ENCODE measurements around the gene MEPCE. TPM values are rescaled to one million over a fixed set of nuclear protein-coding genes. Genes with fewer than 3 reads are reported as not detected.

Gene MEPCE
- total and polyA plus RNA-seq, 9 of the 15 experiments (the other 6 are each of a cell fraction or from before 2014, with no cell fraction given): 10.9 to 76.3 (median 44.1) TPM

DNA sequence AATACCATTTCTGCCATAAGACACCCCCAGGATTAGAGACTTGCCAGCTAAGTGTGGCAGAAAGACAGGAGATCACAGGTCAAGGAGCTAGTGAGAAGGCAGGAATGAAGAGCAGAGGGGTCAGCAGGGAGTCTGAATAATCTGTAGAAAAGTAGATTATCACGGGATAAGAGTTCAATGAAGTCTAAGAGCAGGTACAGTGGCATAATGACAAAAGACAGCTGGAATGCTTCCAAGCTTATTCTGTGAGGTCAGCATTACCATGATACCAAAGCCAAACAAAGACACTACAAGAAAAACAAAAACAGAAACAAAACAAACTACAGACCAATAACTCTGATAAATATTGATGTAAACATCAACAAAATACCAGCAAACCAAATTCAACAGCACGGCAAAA lies 35.6 kb upstream of the MEPCE start:
- no peak overlapping the region for H3K4me2 ChIP-seq (ENCODE audit: insufficient read depth, low read length)
- POLR2A ChIA-PET: interaction anchor here (1.0 kb wide), 2 partner anchors 9 to 14 kb away, joined by 3 to 4 read pairs; no protein-coding TSS in a partner anchor

DNA sequence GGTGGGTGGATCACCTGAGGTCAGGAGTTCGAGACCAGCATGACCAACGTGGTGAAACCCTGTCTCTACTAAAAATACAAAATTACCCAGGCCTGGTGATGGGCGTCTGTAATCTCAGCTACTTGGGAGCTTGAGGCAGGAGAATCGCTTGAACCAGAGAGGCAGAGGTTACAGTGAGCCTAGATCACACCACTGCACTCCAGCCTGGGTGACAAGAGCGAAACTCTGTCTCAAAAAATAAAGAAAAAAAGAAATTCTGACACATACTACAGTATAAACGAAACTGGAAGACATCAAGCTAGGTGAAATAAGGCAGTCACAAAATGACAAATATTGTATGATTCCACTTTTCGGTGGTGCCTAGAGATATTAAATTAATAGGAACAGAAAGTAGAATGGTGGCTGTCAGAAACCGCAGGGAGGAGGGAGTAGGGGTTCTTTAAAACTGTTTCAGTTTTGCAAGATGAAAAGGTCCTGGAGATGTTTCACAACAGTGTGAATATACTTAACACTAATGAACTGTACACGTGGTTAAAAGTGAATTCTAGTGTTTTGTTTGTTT lies 33.1 kb upstream of the MEPCE start:
- no peak overlapping the region for H3K9ac ChIP-seq (ENCODE audit: insufficient read depth in 1 of 2, low read depth in 2 of 2, low read length in 2 of 2)
- H3K4me2 ChIP-seq (ENCODE audit: insufficient read depth, low read length): no peak overlapping the region
- BruUV-seq (replicated peaks): no TSS peak
- H3K9me1 ChIP-seq (ENCODE audit: control insufficient read depth, insufficient read depth, low read length): no peaks in the 10 kb centered on the region
- CTCF ChIA-PET (ENCODE audit: low intra/inter-chr PET ratio): no interaction called here
- no peaks in the 10 kb centered on the region for H3K9me3 ChIP-seq (replicated peaks; ENCODE audit: control insufficient read depth, insufficient read depth, low read depth, low read length)
- H4K20me1 ChIP-seq (replicated peaks; ENCODE audit: control insufficient read depth, insufficient read depth, low read length): no peaks in the 10 kb centered on the region
- H3K4me3 ChIP-seq: no peak overlapping the region
- ATAC-seq: no peak
- DNase-seq (ENCODE audit: extremely low read depth in 1 of 4, low spot score in 3 of 4): no peak
- peaks cover 0 to 14% of the 10 kb centered on the region in 2 experiments; a peak in 2 of 5 replicates for H3K4me1 ChIP-seq (replicated peaks in 1 of 2; ENCODE audit: control insufficient read depth in 2 of 2, insufficient read depth in 2 of 2, low read length in 2 of 2)
- in situ Hi-C loops (cut with MboI) (no loop called here), intact Hi-C loops (cut with micrococcal nuclease) (no loop called here)
- no peak for FAIRE-seq
- POLR2A ChIA-PET: interaction anchor here (1.5 kb wide), 1 partner anchor 10 kb away, joined by 4 read pairs; no protein-coding TSS in a partner anchor
- H3K36me3 ChIP-seq (ENCODE audit: control insufficient read depth, insufficient read depth, low read length): no peaks in the 10 kb centered on the region
- 16% methylated on average over 9 of the region's 9 CpGs for WGBS (ENCODE audit: insufficient coverage, low coverage, missing lambda C conversion rate)
- H3K27ac ChIP-seq (ENCODE audit: extremely low read depth, low read depth, low read length): no peak overlapping the region
- TF ChIP-seq, protein P1, sequence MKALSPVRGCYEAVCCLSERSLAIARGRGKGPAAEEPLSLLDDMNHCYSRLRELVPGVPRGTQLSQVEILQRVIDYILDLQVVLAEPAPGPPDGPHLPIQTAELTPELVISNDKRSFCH (CRISPR knock-in tag; IDR thresholded peaks at IDR 0.05): no peak
- TF ChIP-seq, protein P1 (tag; IDR thresholded peaks at IDR 0.05): no peak
- TF ChIP-seq CEBPB (tag; IDR thresholded peaks at IDR 0.05): peak; percentile 56
- no peak overlapping the region for H2AFZ ChIP-seq (ENCODE audit: low read depth, low read length)
- no peaks in the 10 kb centered on the region for H3K79me2 ChIP-seq (ENCODE audit: control insufficient read depth, insufficient read depth, low read length)
- H3K27me3 ChIP-seq (ENCODE audit: control insufficient read depth in 2 of 2, insufficient read depth in 2 of 2, low read length in 2 of 2): peaks cover 11 to 13% of the 10 kb centered on the region in 2 experiments; a peak in 4 of 5 replicates

More for the DNA sequence above, 35.6 kb upstream of the MEPCE start:
- CTCF ChIA-PET (ENCODE audit: low intra/inter-chr PET ratio): no interaction called here
- intact Hi-C loops (cut with micrococcal nuclease) (no loop called here), in situ Hi-C loops (cut with MboI) (no loop called here)
- Histone ChIP-seq H3K4me3 (no peak overlapping the region), H2AFZ (ENCODE audit: low read depth, low read length) (no peak overlapping the region), H3K27me3 (ENCODE audit: control insufficient read depth in 2 of 2, insufficient read depth in 2 of 2, low read length in 2 of 2) (peaks cover 18 to 24% of the 10 kb centered on the region in 2 experiments; a peak in 4 of 5 replicates), H4K20me1 (replicated peaks; ENCODE audit: control insufficient read depth, insufficient read depth, low read length) (no peaks in the 10 kb centered on the region), H3K9ac (ENCODE audit: insufficient read depth in 1 of 2, low read depth in 2 of 2, low read length in 2 of 2) (no peak overlapping the region), H3K4me1 (replicated peaks in 1 of 2; ENCODE audit: control insufficient read depth in 2 of 2, insufficient read depth in 2 of 2, low read length in 2 of 2) (peaks cover 0 to 11% of the 10 kb centered on the region in 2 experiments; a peak in 2 of 5 replicates), H3K9me1 (ENCODE audit: control insufficient read depth, insufficient read depth, low read length) (no peaks in the 10 kb centered on the region), H3K27ac (ENCODE audit: extremely low read depth, low read depth, low read length) (no peak overlapping the region), H3K79me2 (ENCODE audit: control insufficient read depth, insufficient read depth, low read length) (no peaks in the 10 kb centered on the region), H3K9me3 (replicated peaks; ENCODE audit: control insufficient read depth, insufficient read depth, low read depth, low read length) (no peaks in the 10 kb centered on the region), H3K36me3 (ENCODE audit: control insufficient read depth, insufficient read depth, low read length) (no peaks in the 10 kb centered on the region)
- no peak for ATAC-seq
- no peak for DNase-seq (ENCODE audit: extremely low read depth in 1 of 4, low spot score in 3 of 4)
- no peak for FAIRE-seq
- WGBS (ENCODE audit: insufficient coverage, low coverage, missing lambda C conversion rate): 0% methylated on average over 2 of the region's 2 CpGs
- BruUV-seq (replicated peaks): no TSS peak
- TF ChIP-seq ZNF316 (IDR thresholded peaks at IDR 0.05): peak; percentile 70
- no peak for TF ChIP-seq ATF7 (IDR thresholded peaks at IDR 0.05)
- TF ChIP-seq C11orf30 (IDR thresholded peaks at IDR 0.05; ENCODE audit: low read depth): peak; percentile 42; the same call in 1 of the 2 replicates
- TF ChIP-seq FOS (IDR thresholded peaks at IDR 0.05; ENCODE audit: extremely low read depth, insufficient read length): no peak
